GM19468 (cell line): ENCODE results near the gene ALG12.

Source experiments
- ATAC-seq: cut with Tn5 transposase; IDR thresholded peaks from one replicate; pipeline ENCODE4 v1.9.1; 2021; ENCODE audit warnings: mild to moderate bottlenecking, moderate library complexity, moderate number of reproducible peaks; ENCODE audit not compliant: unreplicated experiment; ENCODE audit errors: extremely low read depth

ALG12 gene

DNA sequence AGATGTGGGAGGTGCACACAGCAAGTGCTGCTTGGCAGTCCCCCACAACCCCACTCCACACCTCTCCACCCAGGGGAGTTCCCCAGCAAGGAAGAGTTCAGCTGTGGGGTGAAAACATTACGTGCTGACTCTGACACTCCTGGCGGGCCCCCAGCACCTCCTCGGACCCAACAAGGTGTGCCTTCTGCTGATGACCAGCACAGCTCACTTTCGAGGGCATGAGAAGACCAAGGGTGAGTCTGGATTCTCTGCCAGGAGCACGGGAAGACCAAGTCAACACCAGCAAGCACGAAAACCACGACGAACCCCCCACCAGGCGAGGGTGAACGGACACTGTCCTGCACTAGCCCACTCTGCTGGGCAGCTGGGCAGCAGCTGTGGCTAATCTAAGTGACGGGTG lies 1.4 kb downstream of the ALG12 start:
- no peak for ATAC-seq

GRCh38 chr22:49915610-49916009 lies 2.6 kb downstream of the ALG12 start:
- ATAC-seq, result no peak

DNA sequence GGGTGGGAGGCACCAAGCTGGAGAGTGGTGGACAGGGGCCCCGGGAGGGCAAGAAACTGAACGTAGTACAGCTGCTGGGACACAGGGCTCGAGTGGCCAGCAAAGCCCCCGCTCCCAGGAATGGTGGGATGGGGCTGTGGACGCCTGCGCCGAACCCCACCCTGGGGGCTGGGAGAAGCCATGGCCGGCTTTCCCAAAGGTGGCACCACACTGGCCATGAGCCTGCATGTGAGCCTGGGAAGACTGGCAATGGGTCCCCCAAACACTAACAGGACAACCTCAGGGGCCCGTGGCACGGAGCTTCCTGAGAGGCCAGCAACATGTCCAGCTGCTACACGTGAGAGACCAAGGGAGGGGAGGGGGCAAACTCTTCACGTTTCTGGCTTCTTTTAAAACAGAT lies 4.0 kb downstream of the ALG12 start:
- ATAC-seq, result no peak

DNA sequence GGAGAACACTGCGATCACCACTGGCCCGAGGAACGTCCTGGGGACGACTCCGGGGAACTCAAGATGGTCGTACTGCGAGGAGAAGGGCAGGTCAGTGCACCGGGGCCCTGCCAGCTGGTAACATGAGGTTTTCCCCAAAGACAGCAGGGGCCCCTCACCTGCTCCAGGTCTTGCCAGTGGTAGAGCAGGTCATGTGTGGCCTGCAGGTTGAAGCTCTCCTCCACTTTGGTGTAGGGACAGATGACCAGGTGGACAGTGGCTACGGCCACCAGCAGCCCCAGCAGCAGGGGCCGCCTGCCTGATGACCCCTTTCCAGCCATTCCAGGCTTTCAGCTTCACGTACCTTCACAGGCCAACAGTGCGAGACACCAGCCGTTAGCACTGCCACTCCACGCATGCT lies 4.8 kb downstream of the ALG12 start:
- no peak for ATAC-seq

- ATAC-seq, result no peak
Measured at GRCh38 chr22:49913026-49913425, 5.2 kb downstream of the ALG12 start.

DNA sequence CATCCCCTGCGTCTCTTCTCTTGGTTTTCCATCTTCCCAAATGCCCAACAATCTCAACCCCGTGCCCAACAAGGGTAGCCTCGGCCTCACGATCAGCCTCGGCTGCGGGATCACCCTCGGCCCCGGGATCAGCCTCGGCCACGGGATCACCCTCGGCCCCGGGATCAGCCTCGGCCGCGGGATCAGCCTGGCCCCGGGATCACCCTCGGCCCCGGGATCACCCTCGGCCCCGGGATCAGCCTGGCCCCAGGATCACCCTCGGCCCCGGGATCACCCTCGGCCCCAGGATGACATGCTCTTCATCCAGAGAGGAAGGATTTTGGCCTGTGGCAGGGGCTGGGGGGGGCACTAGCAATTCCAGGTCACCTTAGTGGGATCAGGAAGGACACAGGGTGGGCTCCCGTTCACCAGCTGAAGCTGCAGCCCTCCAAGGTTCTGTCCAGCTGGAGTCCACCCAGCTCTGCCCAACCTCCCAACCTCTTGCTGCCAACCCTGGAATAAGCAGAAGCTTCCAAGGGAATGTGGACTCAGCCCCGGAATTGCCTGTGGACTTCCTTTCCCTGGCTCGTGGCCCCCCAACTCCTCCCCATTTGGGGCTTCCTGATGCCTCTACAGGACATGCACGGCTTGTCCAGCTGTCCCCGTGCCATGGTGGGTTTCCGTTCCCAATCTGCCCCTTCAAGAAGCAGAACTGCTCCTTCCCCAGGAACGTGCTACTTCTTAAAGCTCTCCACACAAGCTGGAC lies 6.2 kb downstream of the ALG12 start:
- no peak for ATAC-seq

- ATAC-seq, result no peak
Measured at GRCh38 chr22:49910229-49911155, 7.7 kb downstream of the ALG12 start.

DNA sequence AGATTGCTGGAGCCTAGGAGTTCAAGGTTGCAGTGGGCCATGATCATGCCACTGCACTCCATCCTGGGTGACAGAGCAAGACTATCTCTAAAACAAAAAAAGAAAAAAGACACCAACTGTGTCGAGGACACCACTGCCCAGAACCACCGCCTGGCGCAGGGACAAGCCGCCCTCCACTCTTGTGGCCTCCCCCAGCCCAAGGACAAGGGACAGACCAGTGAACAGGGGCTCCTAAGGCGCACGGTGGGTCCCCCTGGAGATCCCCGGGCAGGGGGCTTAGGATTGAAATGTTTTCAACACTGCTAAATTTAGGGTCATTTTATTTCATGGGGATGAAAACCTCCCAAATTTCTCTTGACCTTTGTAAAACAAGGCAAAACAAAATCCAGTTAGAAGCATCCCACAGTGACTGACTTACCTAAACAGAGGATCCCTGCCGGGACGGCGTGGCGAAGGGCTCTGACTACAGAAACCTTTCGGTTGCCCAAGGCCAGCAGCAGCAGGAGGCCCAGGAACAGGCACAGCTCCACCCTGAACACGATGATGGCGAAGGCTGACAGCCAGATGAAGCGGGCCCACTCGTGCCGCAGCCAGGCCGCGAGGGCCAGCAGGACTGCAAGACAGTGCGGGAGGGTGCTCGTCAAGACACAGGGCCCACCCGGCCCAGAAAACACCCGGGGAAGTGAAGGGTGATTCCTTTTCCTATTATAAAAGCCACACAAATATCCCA lies 8.6 kb downstream of the ALG12 start:
- ATAC-seq, result no peak

- no peak for ATAC-seq
Measured at GRCh38 chr22:49907807-49908206, 10.4 kb downstream of the ALG12 start.

DNA sequence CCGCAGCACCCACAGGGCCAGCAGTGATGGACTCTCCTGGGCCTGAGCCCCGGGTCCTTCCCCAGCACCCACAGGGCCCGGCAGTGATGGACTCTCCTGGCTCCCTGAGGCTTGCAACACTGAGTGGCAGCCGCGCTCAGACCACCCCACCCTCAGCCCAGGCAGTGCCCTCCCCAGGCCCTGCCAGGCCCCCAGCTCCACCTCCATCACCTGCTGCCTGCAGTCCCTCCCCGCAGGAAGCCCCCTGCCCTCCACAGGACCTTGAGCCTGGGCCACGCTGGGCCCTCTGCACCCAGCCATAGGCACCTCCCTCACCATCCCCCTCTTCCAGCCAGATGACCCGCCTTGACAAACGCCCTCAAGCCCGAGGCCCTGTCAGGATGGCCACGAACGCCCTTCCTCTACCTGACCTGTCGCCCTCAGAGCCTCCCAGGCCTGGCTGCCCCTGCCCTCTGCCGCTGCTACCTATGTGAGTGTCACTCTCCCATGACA lies 11.4 kb downstream of the ALG12 start:
- no peak for ATAC-seq

DNA sequence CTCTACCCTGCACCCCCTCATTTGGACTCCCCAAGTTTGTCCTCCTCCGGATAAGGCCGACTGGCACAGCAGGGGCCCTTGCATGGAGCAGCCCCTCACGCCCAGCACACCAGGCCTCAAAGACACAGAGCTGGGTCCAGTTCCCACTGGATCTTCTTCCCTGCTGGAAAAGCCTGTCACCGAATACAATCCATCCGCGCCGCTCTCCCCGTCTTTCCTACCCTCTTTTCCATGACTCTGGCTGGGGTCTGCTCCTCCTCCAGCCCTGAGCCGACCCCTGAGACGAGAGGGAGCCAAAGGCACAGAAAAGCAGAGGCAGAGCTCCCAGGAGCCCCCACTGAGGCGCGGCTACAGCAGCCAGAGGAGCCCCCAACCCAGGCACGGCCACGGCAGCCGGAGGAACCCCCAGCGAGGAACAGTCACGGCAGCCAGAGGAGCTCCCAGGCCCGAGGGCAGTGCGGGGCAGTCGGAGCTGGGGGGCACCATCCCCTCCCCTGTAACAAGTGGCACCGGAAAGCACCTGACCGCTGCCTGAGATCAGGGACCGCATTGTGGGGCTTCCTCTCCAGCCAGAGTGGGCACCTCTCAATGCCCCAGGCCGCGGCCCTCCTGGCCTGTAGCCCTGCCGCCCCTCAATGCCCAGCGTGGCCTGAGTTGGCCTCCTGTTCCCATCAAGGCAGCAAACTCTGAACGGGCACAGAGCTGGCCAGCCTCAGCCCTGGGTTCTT lies 12.0 kb downstream of the ALG12 start:
- no peak for ATAC-seq

DNA sequence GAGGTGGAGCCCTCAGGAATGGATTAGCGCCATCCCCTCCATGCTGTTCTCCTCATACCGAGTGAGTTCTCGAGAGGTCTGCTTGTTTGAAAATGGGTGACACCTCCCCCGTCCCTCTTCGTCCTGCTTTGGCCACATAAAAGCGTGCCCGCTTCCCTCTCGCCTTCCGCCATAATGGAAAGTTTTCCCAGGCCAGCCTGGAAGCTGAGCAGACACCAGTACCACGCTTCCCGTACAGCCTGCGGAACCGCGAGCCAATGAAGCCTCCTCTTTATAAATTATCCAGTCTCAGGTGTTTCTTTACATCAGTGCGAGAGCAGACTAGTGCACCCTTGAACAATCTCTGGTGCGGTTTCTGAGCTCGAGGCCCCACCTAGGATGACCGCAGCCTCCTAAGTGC lies 12.8 kb downstream of the ALG12 start:
- ATAC-seq, result no peak

DNA sequence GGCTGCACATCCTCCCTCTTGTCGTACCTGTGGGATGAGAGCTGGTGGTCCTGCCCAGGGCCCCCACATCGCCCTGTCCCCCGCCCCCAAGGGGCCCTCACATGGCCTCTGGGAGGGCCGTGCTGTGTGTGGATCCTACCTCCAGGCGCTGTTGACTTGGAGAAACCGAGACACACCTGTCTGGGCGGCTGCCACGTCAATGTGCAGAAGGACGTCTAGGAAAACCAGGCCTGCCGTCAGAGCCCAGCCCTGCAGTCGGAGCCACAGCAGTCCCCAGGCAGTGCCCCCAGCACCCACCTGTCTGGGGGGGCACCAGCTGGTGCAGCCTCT lies 14.2 kb downstream of the ALG12 start:
- ATAC-seq, result no peak

DNA sequence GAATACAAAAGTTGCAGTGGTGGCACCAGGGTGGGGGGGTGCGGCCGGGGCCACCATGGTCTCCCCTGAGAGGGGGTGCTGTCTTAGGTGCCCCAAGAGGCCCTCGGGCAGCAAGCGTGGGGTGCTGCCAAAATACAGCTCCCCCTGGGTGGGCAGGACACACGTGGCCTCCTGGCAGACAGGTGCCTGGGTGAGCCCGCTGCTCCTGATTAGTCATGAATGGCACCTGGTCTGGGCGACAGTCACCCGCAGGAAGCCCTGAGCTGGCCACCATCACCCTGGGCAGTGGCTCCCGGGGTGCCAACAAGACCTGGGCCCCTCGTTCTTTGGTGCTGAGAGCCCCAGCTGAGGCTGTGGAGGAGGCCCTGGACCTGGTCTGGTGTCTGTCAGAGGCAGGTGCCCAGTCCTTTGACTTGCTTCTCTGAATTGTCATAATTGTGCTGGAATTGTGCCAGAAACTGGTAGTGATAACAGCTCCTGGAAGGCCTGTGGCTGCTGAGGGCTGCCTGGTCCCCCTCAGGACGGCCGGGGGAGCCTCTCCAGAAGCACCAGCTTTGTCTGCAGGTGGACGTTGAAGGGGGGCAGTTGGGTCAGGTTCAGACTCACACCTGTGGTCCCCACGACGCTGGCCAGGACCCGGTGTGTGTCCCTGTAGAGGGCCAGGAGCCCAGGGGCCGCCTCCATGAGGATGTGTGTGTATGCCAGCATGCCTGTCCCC lies 14.8 kb downstream of the ALG12 start:
- no peak for ATAC-seq

DNA sequence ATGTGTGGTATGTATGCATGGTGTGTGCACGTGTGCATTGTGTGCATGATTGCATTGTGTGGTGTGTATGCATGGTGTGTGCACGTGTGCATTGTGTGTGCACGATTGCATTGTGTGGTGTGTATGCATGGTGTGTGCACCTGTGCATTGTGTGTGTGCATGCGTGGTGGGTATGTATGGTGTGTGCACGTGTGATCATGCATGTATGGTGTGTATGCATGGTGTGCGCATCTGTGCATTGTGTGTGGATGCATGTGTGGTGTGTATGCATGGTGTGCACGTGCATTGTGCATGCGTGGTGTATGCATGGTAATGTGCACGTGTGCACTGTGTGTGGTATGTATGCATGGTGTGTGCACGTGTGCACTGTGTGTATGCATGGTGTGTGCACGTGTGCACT lies 16.8 kb downstream of the ALG12 start:
- ATAC-seq, result no peak

DNA sequence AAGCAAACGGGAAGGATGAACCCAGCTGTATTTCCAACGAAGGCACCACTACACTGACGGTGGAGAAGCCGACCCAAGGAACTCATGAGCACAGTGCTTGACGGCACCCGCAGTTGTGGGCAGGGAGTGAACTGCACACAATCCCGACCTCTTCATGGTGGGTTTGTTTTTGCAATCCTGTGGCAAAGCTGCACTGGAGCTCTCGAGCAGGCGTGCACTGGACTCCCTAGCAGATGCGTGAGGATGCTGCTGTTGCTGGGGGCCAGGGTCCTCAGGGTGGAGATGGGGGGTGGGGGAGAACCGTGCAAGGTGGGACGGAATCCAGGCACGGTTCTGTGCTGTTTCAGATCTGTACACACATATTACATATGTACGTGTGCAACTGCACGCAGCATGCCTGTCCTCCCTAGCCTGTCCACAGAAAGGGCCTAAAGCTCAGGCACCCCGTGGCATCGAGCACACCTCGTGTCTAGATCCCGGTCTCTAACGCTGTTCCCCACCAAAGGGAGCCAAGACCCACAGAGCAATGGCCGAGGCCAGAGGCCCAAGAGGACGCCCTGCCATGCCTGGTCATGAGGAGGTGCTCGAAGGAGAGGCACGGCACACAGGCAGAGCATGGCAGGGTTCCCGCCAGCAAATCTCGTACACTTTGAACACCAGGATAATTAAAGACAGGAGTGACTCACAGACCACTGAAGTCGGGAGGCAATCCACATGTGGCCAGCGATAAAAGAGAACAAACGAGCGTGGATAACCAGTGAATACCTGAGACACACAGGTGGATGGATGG lies 17.6 kb downstream of the ALG12 start:
- ATAC-seq, result no peak

DNA sequence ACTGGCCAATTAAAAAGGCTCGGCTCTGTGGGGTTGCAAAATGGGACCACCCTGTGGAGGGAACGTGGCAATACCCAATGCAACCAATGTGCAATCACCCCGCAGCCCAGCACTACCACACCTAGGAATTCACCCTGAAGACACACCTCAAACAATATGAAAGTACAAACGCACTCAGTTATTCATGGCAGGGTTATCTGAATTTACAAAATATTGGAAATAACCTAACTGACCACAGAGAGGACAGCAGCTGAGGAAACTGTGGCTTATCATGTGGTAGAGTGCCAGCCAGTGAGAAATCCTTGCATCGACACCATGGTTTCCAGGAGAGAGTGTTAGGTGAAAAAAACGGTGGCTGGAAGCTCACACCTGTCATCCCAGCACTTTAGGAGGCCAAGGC lies 18.7 kb downstream of the ALG12 start:
- no peak for ATAC-seq

DNA sequence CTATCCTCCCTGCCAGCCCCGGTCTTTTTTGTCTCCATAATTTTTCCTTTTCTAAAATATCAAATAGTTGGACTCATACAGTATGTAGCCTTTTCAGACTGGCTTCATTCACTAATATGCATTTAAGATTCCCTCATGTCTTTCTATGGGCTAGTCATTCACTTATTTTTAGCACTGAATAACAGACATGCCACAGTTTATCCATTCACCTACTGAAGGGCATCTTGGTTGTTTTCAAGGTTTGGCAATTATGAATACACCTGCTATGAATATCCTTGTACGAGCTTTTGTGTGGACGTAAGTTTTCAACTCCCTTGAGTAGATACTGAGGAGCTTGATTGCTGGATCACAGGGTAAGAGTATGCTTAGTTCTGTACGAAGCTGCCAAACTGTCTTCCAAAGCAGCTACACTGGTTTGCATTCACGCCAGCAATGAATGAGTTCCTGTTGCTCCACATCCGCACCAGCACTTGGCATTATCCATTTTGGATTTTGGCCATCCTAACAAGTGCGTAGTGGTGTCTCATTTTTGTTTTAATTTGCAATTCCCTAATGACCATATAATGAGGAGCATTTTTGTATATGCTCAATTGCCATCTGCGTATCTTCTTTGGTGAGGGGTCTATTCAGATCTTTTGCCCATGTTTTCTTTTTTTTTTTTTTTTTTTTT lies 21.1 kb downstream of the ALG12 start:
- no peak for ATAC-seq
